SIG-M5 treated with dmso at 0.1 percent for 504 hours (cell line): Measurements from ENCODE around the gene ADIG.
"Not testable (repeated sequence)": the region's sequence is repeated elsewhere in the genome, so short reads cannot be mapped to it uniquely, and the experiment has no call there.

ENCODE experiments used
- DNase-seq: peaks from one replicate; lab custom pipeline; 2025; ENCODE audit not compliant: unreplicated experiment; lab: John Stamatoyannopoulos, UW

The ADIG gene

GRCh38 chr20:38569747-38570525 is 11.1 kb upstream of the ADIG start:
- DNase-seq, result peak; percentile 10

- DNase-seq, result no peak
These were observed 7.6 kb upstream of the ADIG start for GRCh38 chr20:38573413-38573812.

- DNase-seq, result no peak
These were observed 1.6 kb upstream of the ADIG start for GRCh38 chr20:38579219-38579910.

- no peak for DNase-seq
These were observed 1.1 kb upstream of the ADIG start for GRCh38 chr20:38579921-38580320.

- no peak for DNase-seq
These were observed 897 bp downstream of the ADIG start for GRCh38 chr20:38581830-38582358.

GRCh38 chr20:38583306-38583705 is 2.3 kb downstream of the ADIG start:
- DNase-seq, result no peak

GRCh38 chr20:38584099-38584763 is 3.2 kb downstream of the ADIG start:
- DNase-seq, result no peak

GRCh38 chr20:38585404-38586180 is 4.6 kb downstream of the ADIG start:
- no peak for DNase-seq

GRCh38 chr20:38586181-38586525 is 5.2 kb downstream of the ADIG start:
- no peak for DNase-seq

- DNase-seq, result no peak
These were observed 7.3 kb downstream of the ADIG start for GRCh38 chr20:38588303-38588702.

- DNase-seq, result no peak
These were observed 8.4 kb downstream of the ADIG start for GRCh38 chr20:38589351-38589750.

- no peak for DNase-seq
These were observed 9.1 kb downstream of the ADIG start for GRCh38 chr20:38589967-38590675.

- DNase-seq, result no peak
These were observed 9.9 kb downstream of the ADIG start for GRCh38 chr20:38590676-38591473.

GRCh38 chr20:38591474-38592410 is 10.7 kb downstream of the ADIG start:
- DNase-seq, result no peak

GRCh38 chr20:38592411-38592790 is 11.4 kb downstream of the ADIG start:
- DNase-seq, result not testable (repeated sequence)

- not testable (repeated sequence) for DNase-seq
These were observed 13.3 kb downstream of the ADIG start for GRCh38 chr20:38594281-38594680.

- DNase-seq, result not testable (repeated sequence)
These were observed 14.9 kb downstream of the ADIG start for GRCh38 chr20:38595886-38596285.

GRCh38 chr20:38599410-38599882 is 18.4 kb downstream of the ADIG start:
- peak; percentile 3 for DNase-seq
